Measurements from ENCODE around the gene IQCK. TPM values are rescaled to one million over a fixed set of nuclear protein-coding genes. Genes with fewer than 3 reads are reported as not detected.

Gene IQCK
- total RNA-seq, 1 experiment from 2014 or later: 15.5 TPM

DNA sequence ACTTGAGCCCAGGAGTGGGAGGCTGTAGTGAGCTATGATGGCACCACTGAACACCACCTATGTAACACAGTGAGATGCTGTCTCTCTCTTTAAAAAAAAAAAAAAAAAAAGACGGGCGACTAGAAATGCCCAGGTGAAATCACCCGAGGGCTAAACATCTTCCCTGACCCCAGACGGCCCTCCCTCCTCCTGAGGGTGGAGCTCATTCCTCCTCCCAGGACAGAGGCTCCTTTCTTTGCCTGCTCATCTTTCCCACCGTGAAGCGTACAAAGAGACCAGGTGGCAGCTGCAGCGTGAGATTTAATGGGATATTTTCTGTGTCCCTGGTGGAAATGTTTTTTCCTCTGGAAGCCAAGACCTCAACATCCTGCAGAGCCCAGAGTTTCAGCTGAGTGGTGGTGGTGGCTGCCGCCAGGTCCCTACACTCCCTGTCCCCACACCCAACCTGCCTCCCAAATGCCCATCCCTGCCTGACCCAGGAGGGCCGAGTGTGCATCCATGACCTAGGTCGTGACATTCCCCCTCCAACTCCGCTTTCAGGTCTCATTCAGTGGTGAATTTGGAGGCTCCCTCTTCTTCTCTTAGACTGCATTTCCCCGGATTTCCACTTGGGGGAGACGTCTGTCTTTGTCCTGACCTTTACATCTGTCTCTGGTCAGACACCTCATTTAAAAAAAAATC is 181.0 kb downstream of the IQCK start:
- Histone ChIP-seq H3K4me3 (ENCODE audit: low read depth in 2 of 2, low read length in 2 of 2) (no peak overlapping the region), H3K27ac (ENCODE audit: low read length) (no peak overlapping the region), H3K9me3 (ENCODE audit: control insufficient read depth, insufficient read depth, low read depth, low read length) (no peaks in the 10 kb centered on the region), H3K36me3 (ENCODE audit: control insufficient read depth, insufficient read depth, low read length) (no peaks in the 10 kb centered on the region), H3K27me3 (ENCODE audit: control insufficient read depth, insufficient read depth, low read length) (no peaks in the 10 kb centered on the region; the same call in 1 of the 2 replicates), H3K4me1 (ENCODE audit: control insufficient read depth, insufficient read depth, low read length) (no peaks in the 10 kb centered on the region)
- POLR2A ChIA-PET: interaction anchor here (0.6 kb wide), 2 partner anchors 36 to 332 kb away, joined by 7 to 9 read pairs; no protein-coding TSS in a partner anchor
- in situ Hi-C loops (cut with HindIII; ENCODE audit: low pct_unique_long_range_greater_than_20kb, low sequenced_read_pairs) (loop anchor here (25.0 kb wide), 1 partner anchor 262 kb away; no protein-coding TSS in a partner anchor), intact Hi-C loops (cut with micrococcal nuclease; ENCODE audit: unreplicated experiment) (loop anchor here (1.0 kb wide), 1 partner anchor 484 kb away; no protein-coding TSS in a partner anchor)
- CTCF ChIA-PET: interaction anchor here (0.6 to 2.1 kb wide), 9 partner anchors 8 to 487 kb away, joined by 3 to 28 read pairs (median 8); no protein-coding TSS in a partner anchor
- ATAC-seq (peak; percentile 87), DNase-seq (ENCODE audit: low read depth, low spot score) (peak; percentile 74)
- no TSS peak for BruUV-seq (replicated peaks)
- no peak for TF ChIP-seq SIN3A (IDR thresholded peaks at IDR 0.05; ENCODE audit: borderline replicate concordance, insufficient read depth, low read depth, low read length)
- TF ChIP-seq, protein P1, sequence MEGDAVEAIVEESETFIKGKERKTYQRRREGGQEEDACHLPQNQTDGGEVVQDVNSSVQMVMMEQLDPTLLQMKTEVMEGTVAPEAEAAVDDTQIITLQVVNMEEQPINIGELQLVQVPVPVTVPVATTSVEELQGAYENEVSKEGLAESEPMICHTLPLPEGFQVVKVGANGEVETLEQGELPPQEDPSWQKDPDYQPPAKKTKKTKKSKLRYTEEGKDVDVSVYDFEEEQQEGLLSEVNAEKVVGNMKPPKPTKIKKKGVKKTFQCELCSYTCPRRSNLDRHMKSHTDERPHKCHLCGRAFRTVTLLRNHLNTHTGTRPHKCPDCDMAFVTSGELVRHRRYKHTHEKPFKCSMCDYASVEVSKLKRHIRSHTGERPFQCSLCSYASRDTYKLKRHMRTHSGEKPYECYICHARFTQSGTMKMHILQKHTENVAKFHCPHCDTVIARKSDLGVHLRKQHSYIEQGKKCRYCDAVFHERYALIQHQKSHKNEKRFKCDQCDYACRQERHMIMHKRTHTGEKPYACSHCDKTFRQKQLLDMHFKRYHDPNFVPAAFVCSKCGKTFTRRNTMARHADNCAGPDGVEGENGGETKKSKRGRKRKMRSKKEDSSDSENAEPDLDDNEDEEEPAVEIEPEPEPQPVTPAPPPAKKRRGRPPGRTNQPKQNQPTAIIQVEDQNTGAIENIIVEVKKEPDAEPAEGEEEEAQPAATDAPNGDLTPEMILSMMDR (IDR thresholded peaks at IDR 0.05): peak; percentile 95
- TF ChIP-seq POLR2AphosphoS5 (IDR thresholded peaks at IDR 0.05; ENCODE audit: low read depth, low read length): no peak
- TF ChIP-seq, protein P2, sequence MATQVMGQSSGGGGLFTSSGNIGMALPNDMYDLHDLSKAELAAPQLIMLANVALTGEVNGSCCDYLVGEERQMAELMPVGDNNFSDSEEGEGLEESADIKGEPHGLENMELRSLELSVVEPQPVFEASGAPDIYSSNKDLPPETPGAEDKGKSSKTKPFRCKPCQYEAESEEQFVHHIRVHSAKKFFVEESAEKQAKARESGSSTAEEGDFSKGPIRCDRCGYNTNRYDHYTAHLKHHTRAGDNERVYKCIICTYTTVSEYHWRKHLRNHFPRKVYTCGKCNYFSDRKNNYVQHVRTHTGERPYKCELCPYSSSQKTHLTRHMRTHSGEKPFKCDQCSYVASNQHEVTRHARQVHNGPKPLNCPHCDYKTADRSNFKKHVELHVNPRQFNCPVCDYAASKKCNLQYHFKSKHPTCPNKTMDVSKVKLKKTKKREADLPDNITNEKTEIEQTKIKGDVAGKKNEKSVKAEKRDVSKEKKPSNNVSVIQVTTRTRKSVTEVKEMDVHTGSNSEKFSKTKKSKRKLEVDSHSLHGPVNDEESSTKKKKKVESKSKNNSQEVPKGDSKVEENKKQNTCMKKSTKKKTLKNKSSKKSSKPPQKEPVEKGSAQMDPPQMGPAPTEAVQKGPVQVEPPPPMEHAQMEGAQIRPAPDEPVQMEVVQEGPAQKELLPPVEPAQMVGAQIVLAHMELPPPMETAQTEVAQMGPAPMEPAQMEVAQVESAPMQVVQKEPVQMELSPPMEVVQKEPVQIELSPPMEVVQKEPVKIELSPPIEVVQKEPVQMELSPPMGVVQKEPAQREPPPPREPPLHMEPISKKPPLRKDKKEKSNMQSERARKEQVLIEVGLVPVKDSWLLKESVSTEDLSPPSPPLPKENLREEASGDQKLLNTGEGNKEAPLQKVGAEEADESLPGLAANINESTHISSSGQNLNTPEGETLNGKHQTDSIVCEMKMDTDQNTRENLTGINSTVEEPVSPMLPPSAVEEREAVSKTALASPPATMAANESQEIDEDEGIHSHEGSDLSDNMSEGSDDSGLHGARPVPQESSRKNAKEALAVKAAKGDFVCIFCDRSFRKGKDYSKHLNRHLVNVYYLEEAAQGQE (IDR thresholded peaks at IDR 0.05; ENCODE audit: insufficient read depth in 1 of 2, low read depth in 2 of 2, low read length in 1 of 2): no peak

DNA sequence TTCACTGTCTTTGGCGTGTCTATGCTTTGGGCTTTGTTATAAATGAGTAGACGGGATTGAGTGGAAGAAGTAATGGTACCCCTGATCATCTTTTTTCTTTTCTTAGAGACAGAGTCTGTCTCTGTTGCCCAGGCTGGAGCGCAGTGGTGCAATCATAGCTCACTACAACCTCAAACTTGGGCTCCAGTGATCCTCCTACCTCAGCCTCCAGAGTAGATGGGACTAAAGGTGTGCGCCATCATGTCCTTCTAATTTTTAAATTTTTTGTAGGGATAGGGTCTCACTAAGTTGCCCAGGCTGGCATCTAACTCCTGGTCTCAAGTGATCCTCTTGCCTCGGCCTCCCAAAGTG is 181.5 kb downstream of the IQCK start:
- peak; percentile 54 for ATAC-seq
- Histone ChIP-seq H3K4me1 (ENCODE audit: control insufficient read depth, insufficient read depth, low read length) (no peaks in the 10 kb centered on the region), H3K27me3 (ENCODE audit: control insufficient read depth, insufficient read depth, low read length) (no peaks in the 10 kb centered on the region; the same call in 1 of the 2 replicates), H3K36me3 (ENCODE audit: control insufficient read depth, insufficient read depth, low read length) (no peaks in the 10 kb centered on the region), H3K9me3 (ENCODE audit: control insufficient read depth, insufficient read depth, low read depth, low read length) (no peaks in the 10 kb centered on the region), H3K4me3 (ENCODE audit: low read depth in 2 of 2, low read length in 2 of 2) (no peak overlapping the region), H3K27ac (ENCODE audit: low read length) (no peak overlapping the region)
- no TSS peak for BruUV-seq (replicated peaks)
- no peak for TF ChIP-seq POLR2AphosphoS5 (IDR thresholded peaks at IDR 0.05; ENCODE audit: low read depth, low read length)
- TF ChIP-seq, protein P1 (IDR thresholded peaks at IDR 0.05): peak; percentile 18
- TF ChIP-seq TCF7L2 (IDR thresholded peaks at IDR 0.05; ENCODE audit: low read depth, low read length): no peak
- TF ChIP-seq SIN3A (IDR thresholded peaks at IDR 0.05; ENCODE audit: borderline replicate concordance, insufficient read depth, low read depth, low read length): no peak
- TF ChIP-seq, protein P2 (IDR thresholded peaks at IDR 0.05; ENCODE audit: insufficient read depth in 1 of 2, low read depth in 2 of 2, low read length in 1 of 2): no peak
- ChIA-PET CTCF (interaction anchor here (0.6 to 2.1 kb wide), 7 partner anchors 8 to 486 kb away, joined by 3 to 28 read pairs (median 13); no protein-coding TSS in a partner anchor), POLR2A (interaction anchor here (0.6 kb wide), 1 partner anchor 331 kb away, joined by 9 read pairs; no protein-coding TSS in a partner anchor)
- no peak for DNase-seq (ENCODE audit: low read depth, low spot score)
- intact Hi-C loops (cut with micrococcal nuclease; ENCODE audit: unreplicated experiment) (loop anchor here (1.0 kb wide), 1 partner anchor 484 kb away; no protein-coding TSS in a partner anchor), in situ Hi-C loops (cut with HindIII; ENCODE audit: low pct_unique_long_range_greater_than_20kb, low sequenced_read_pairs) (loop anchor here (25.0 kb wide), 1 partner anchor 262 kb away; no protein-coding TSS in a partner anchor)

All from Panc1 (cell line).